GM12872 (cell line): ENCODE data around the gene LPP.

Experiments
- CTCF ChIP-seq: IDR thresholded peaks from 3 replicates; pipeline ENCODE4 v1.5.1; 2011; ENCODE audit warnings: low read depth, mild to moderate bottlenecking, low read length, moderate library complexity; ENCODE audit not compliant: insufficient read depth

LPP gene

GRCh38 chr3:188868803-188869202 is 714.8 kb downstream of the LPP start:
- 0 out of 3 replicates have a peak, but pooled peaks have one; percentile 1 for TF ChIP-seq CTCF

GRCh38 chr3:188869628-188870027 is 715.7 kb downstream of the LPP start:
- no peak for TF ChIP-seq CTCF

GRCh38 chr3:188870431-188870830 is 716.5 kb downstream of the LPP start:
- TF ChIP-seq CTCF, result no peak

GRCh38 chr3:188874576-188874975 is 720.6 kb downstream of the LPP start:
- no peak for TF ChIP-seq CTCF

GRCh38 chr3:188875413-188875812 is 721.5 kb downstream of the LPP start:
- TF ChIP-seq CTCF, result no peak

- no peak for TF ChIP-seq CTCF
These were observed 722.4 kb downstream of the LPP start for GRCh38 chr3:188876370-188876769.

- no peak for TF ChIP-seq CTCF
These were observed 723.4 kb downstream of the LPP start for GRCh38 chr3:188877381-188877780.

- TF ChIP-seq CTCF, result no peak
These were observed 724.1 kb downstream of the LPP start for GRCh38 chr3:188878076-188878475.
